Panc1 (cell line): ENCODE measurements around the gene DDX41. TPM values are rescaled to one million over a fixed set of nuclear protein-coding genes. Genes with fewer than 3 reads are reported as not detected.

ENCODE experiments used
- ATAC-seq: fragments of 200-7000 bp; cut with Tn5 transposase; 2 replicates; pipeline ENCODE4 v1.9.1; 2020; ENCODE audit warnings: mild to moderate bottlenecking, moderate library complexity
- BruUV-seq: library from RNA; stranded (reverse); fragments of 400-500 nt; replicated peaks from 2 replicates; lab custom pipeline; 2021; lab: Mats Ljungman, UMichigan
- CTCF ChIA-PET: fragments of 300-600 bp; sonication (Branson Sonifier 250); formaldehyde crosslinking; loops from one replicate; lab custom pipeline; 2022; ENCODE audit warnings: antibody characterized with exemption; lab: Charles Lee
- POLR2A ChIA-PET: fragments of 300-600 bp; sonication (Branson Sonifier 250); formaldehyde crosslinking; loops from one replicate; lab custom pipeline; 2022; ENCODE audit warnings: antibody characterized with exemption; lab: Charles Lee
- DNase-seq: peaks from one replicate; pipeline ENCODE4 v3.0.0-alpha.2; 2010; ENCODE audit warnings: low read depth, low spot score
- H3K27ac ChIP-seq: 2 replicates; pipeline ENCODE4 v1.5.1; 2011; ENCODE audit warnings: mild to moderate bottlenecking, low read length, inconsistent platforms
- H3K27me3 ChIP-seq: fragments of 200-500 bp; sonication (Bioruptor generic); 2 replicates; pipeline ENCODE4 v1.6.0; 2014; ENCODE audit warnings: low read length, inconsistent platforms; ENCODE audit not compliant: control insufficient read depth, insufficient read depth
- H3K36me3 ChIP-seq: fragments of 200-500 bp; sonication (Bioruptor generic); 2 replicates; pipeline ENCODE4 v1.5.1; 2014; ENCODE audit warnings: inconsistent platforms, mild to moderate bottlenecking, low read length, moderate library complexity; ENCODE audit not compliant: control insufficient read depth, insufficient read depth
- H3K4me1 ChIP-seq: 2 replicates; pipeline ENCODE4 v1.5.1; 2011; ENCODE audit warnings: inconsistent platforms, mild to moderate bottlenecking, low read length, moderate library complexity; ENCODE audit not compliant: control insufficient read depth, insufficient read depth
- H3K4me3 ChIP-seq, 2 experiments: 2 replicates each; pipeline ENCODE4 v1.5.1; 2011 to 2012; ENCODE audit warnings: low read depth in 2 of 2, low read length in 2 of 2, mild to moderate bottlenecking in 2 of 2, inconsistent platforms in 1 of 2, moderate library complexity in 1 of 2
- H3K9me3 ChIP-seq: fragments of 200-500 bp; sonication (Bioruptor generic); 2 replicates; pipeline ENCODE4 v1.5.1; 2014; ENCODE audit warnings: low read depth, mild to moderate bottlenecking, inconsistent platforms, low read length, moderate library complexity; ENCODE audit not compliant: control insufficient read depth, insufficient read depth
- CTCF ChIP-seq: fragments of 450-650 bp; IDR thresholded peaks from 2 replicates; pipeline ENCODE4 v1.5.1; 2017; ENCODE audit warnings: mild to moderate bottlenecking
- POLR2AphosphoS5 ChIP-seq: IDR thresholded peaks from 2 replicates; pipeline ENCODE4 v1.6.1; 2012; ENCODE audit warnings: mild to moderate bottlenecking, low read depth, low read length, moderate library complexity
- REST ChIP-seq, 2 experiments: IDR thresholded peaks; 2 replicates each; pipeline ENCODE4 v1.6.1; 2011 to 2012; ENCODE audit warnings: low read depth in 2 of 2, control low read depth in 1 of 2, low read length in 1 of 2, mild to moderate bottlenecking in 1 of 2, moderate library complexity in 1 of 2; ENCODE audit not compliant: insufficient read depth in 1 of 2
- SIN3A ChIP-seq: IDR thresholded peaks from 2 replicates; pipeline ENCODE4 v1.6.1; 2012; ENCODE audit warnings: low read depth, mild to moderate bottlenecking, low read length, moderate library complexity, borderline replicate concordance; ENCODE audit not compliant: insufficient read depth
- TCF7L2 ChIP-seq: IDR thresholded peaks from 2 replicates; pipeline ENCODE4 v1.6.1; 2011; ENCODE audit warnings: mild to moderate bottlenecking, low read depth, low read length, inconsistent platforms
- in situ Hi-C: cut with HindIII; loops from 2 replicates; pipeline ENCODE4 v1.10.0; 2016; ENCODE audit warnings: low sequenced_read_pairs, low pct_unique_long_range_greater_than_20kb
- intact Hi-C: fragments of 100-400 bp; cut with micrococcal nuclease; formaldehyde crosslinking; loops from one replicate; pipeline ENCODE4 v1.10.0; 2022; ENCODE audit not compliant: unreplicated experiment
- total RNA-seq: library from RNA; stranded (reverse); gene quantifications from one replicate; pipeline ENCODE4 v1.2.1, GENCODE V29; 2021; ENCODE audit not compliant: unreplicated experiment

Gene DDX41
- total RNA-seq, 1 experiment from 2014 or later = 111 TPM

GRCh38 chr5:177508221-177508611, 8.5 kb downstream of the DDX41 start:
- ChIA-PET POLR2A (interaction anchor here (0.6 kb wide), 1 partner anchor 164 kb away, joined by 11 read pairs; no protein-coding TSS in a partner anchor), CTCF (interaction anchor here (1.4 kb wide), 1 partner anchor 13 kb away, joined by 3 read pairs; no protein-coding TSS in a partner anchor)
- TF ChIP-seq CTCF = no peak
- no peak for TF ChIP-seq POLR2AphosphoS5
- TF ChIP-seq TCF7L2 = no peak
- no peak for TF ChIP-seq REST (IDR thresholded peaks at IDR 0.05; ENCODE audit: insufficient read depth in 1 of 2, low read depth in 2 of 2, low read length in 1 of 2)
- no peak for TF ChIP-seq SIN3A
- ATAC-seq (no peak), DNase-seq (no peak)
- H3K4me3 ChIP-seq = no peak overlapping the region
- in situ Hi-C loops (no loop called here), intact Hi-C loops (no loop called here)
- peaks cover 3% of the 10 kb centered on the region for H3K36me3 ChIP-seq
- BruUV-seq = no TSS peak
- H3K27ac ChIP-seq = no peak overlapping the region
- no peaks in the 10 kb centered on the region for H3K9me3 ChIP-seq
- H3K27me3 ChIP-seq = no peaks in the 10 kb centered on the region
- peaks cover 3% of the 10 kb centered on the region; the same call in 1 of the 2 replicates for H3K4me1 ChIP-seq

GRCh38 chr5:177507596-177508220, 9.1 kb downstream of the DDX41 start:
- intact Hi-C loops (no loop called here), in situ Hi-C loops (no loop called here)
- no peaks in the 10 kb centered on the region for H3K27me3 ChIP-seq
- POLR2A ChIA-PET = no interaction called here
- H3K36me3 ChIP-seq = peaks cover 3% of the 10 kb centered on the region
- no TSS peak for BruUV-seq
- H3K27ac ChIP-seq = no peak overlapping the region
- TF ChIP-seq CTCF (no peak), TCF7L2 (no peak), POLR2AphosphoS5 (no peak), REST (IDR thresholded peaks at IDR 0.05; ENCODE audit: insufficient read depth in 1 of 2, low read depth in 2 of 2, low read length in 1 of 2) (no peak), SIN3A (no peak)
- H3K9me3 ChIP-seq = no peaks in the 10 kb centered on the region
- ATAC-seq (no peak), DNase-seq (no peak)
- H3K4me1 ChIP-seq = peaks cover 3% of the 10 kb centered on the region; the same call in 1 of the 2 replicates
- CTCF ChIA-PET = interaction anchor here (0.7 to 1.4 kb wide), 2 partner anchors 12 to 117 kb away, joined by 3 to 4 read pairs; no protein-coding TSS in a partner anchor
- no peak overlapping the region for H3K4me3 ChIP-seq
